HCT116 (cell line): ENCODE data around the gene KCNH2.

Experiments used
- FOSL1 ChIP-seq: IDR thresholded peaks from 2 replicates; pipeline ENCODE4 v1.6.1; 2012; ENCODE audit warnings: low read depth
- JUND ChIP-seq: IDR thresholded peaks from 2 replicates; pipeline ENCODE4 v1.6.1; 2012
- POLR2A ChIP-seq: IDR thresholded peaks from 2 replicates; pipeline ENCODE4 v1.7.0; 2011; ENCODE audit warnings: borderline replicate concordance; ENCODE audit not compliant: insufficient read depth, insufficient read length; ENCODE audit errors: extremely low read depth
- POLR2AphosphoS5 ChIP-seq: IDR thresholded peaks from 2 replicates; pipeline ENCODE4 v1.6.1; 2011; ENCODE audit warnings: mild to moderate bottlenecking, low read depth, low read length, moderate library complexity
- RAD21 ChIP-seq: IDR thresholded peaks from 2 replicates; pipeline ENCODE4 v1.6.1; 2012; ENCODE audit warnings: low read depth, mild to moderate bottlenecking
- SP1 ChIP-seq: IDR thresholded peaks from 2 replicates; pipeline ENCODE4 v1.6.1; 2012; ENCODE audit warnings: low read depth
- TF ChIP-seq, protein P1 (sequence below), 3 experiments: fragments of 200-600 bp in 1 of 3; sonication (generic) in 1 of 3; IDR thresholded peaks in 2 of 3; conservative IDR thresholded peaks in 1 of 3; 2 replicates each; pipeline ENCODE4 v1.5.1; 2012 to 2017; ENCODE audit warnings: low read depth in 2 of 3, low read length in 2 of 3, antibody characterized with exemption in 1 of 3, borderline replicate concordance in 1 of 3, control low read depth in 1 of 3, mild to moderate bottlenecking in 1 of 3, mixed read lengths in 1 of 3, mixed run types in 1 of 3, moderate library complexity in 1 of 3; ENCODE audit not compliant: insufficient read depth in 1 of 3
- TF ChIP-seq, protein P2 (sequence below): IDR thresholded peaks from 2 replicates; pipeline ENCODE4 v1.6.1; 2012; ENCODE audit warnings: low read depth
- TF ChIP-seq, protein P3 (sequence below): IDR thresholded peaks from 2 replicates; pipeline ENCODE4 v1.6.1; 2012

DNA sequence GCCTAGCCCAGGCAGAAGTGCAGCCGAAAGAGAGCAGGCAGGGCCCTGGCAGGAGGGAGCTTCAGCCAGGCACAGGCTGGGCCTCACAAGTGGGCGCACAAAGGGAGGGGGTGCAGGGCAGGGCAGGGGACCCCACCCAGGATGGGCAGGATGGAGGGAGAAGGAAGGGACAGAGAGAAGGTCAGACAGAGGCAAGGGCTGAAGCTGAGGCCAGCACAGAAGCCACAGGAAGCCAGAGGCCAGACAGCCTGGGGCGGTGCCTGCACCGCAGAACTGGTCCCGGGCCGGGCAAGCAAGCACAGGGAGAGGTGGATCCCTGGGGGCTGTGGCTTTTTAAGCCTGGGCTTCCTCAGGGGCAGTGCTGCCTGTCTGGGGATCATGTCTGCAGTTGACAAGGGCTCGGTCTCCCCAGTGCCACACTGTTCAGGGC is 29.4 kb upstream of the KCNH2 start:
- TF ChIP-seq FOSL1 (no peak), POLR2A (no peak), RAD21 (no peak), JUND (no peak), SP1 (no peak), POLR2AphosphoS5 (no peak)
- TF ChIP-seq, protein P1, sequence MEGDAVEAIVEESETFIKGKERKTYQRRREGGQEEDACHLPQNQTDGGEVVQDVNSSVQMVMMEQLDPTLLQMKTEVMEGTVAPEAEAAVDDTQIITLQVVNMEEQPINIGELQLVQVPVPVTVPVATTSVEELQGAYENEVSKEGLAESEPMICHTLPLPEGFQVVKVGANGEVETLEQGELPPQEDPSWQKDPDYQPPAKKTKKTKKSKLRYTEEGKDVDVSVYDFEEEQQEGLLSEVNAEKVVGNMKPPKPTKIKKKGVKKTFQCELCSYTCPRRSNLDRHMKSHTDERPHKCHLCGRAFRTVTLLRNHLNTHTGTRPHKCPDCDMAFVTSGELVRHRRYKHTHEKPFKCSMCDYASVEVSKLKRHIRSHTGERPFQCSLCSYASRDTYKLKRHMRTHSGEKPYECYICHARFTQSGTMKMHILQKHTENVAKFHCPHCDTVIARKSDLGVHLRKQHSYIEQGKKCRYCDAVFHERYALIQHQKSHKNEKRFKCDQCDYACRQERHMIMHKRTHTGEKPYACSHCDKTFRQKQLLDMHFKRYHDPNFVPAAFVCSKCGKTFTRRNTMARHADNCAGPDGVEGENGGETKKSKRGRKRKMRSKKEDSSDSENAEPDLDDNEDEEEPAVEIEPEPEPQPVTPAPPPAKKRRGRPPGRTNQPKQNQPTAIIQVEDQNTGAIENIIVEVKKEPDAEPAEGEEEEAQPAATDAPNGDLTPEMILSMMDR (IDR thresholded peaks at IDR 0.05 in 2 of 3, conservative IDR thresholded peaks at IDR 0.05 in 1 of 3; ENCODE audit: borderline replicate concordance in 1 of 3, insufficient read depth in 1 of 3, low read depth in 2 of 3, low read length in 2 of 3) = no peak
- TF ChIP-seq, protein P2, sequence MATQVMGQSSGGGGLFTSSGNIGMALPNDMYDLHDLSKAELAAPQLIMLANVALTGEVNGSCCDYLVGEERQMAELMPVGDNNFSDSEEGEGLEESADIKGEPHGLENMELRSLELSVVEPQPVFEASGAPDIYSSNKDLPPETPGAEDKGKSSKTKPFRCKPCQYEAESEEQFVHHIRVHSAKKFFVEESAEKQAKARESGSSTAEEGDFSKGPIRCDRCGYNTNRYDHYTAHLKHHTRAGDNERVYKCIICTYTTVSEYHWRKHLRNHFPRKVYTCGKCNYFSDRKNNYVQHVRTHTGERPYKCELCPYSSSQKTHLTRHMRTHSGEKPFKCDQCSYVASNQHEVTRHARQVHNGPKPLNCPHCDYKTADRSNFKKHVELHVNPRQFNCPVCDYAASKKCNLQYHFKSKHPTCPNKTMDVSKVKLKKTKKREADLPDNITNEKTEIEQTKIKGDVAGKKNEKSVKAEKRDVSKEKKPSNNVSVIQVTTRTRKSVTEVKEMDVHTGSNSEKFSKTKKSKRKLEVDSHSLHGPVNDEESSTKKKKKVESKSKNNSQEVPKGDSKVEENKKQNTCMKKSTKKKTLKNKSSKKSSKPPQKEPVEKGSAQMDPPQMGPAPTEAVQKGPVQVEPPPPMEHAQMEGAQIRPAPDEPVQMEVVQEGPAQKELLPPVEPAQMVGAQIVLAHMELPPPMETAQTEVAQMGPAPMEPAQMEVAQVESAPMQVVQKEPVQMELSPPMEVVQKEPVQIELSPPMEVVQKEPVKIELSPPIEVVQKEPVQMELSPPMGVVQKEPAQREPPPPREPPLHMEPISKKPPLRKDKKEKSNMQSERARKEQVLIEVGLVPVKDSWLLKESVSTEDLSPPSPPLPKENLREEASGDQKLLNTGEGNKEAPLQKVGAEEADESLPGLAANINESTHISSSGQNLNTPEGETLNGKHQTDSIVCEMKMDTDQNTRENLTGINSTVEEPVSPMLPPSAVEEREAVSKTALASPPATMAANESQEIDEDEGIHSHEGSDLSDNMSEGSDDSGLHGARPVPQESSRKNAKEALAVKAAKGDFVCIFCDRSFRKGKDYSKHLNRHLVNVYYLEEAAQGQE = no peak
- TF ChIP-seq, protein P3, sequence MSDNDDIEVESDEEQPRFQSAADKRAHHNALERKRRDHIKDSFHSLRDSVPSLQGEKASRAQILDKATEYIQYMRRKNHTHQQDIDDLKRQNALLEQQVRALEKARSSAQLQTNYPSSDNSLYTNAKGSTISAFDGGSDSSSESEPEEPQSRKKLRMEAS = no peak
